Measurements from ENCODE around the gene CIITA. TPM values are rescaled to one million over a fixed set of nuclear protein-coding genes. Genes with fewer than 3 reads are reported as not detected.
A peak's percentile ranks its signal among the peaks of the same experiment; 100 is the strongest.

CIITA gene
- total RNA-seq, 2 experiments from 2014 or later, result 1.8 to 3.2 TPM

- ChIA-PET POLR2A (no interaction called here), CTCF (interaction anchor here (0.6 to 1.2 kb wide), 2 partner anchors 60 to 79 kb away, joined by 3 read pairs; no protein-coding TSS in a partner anchor)
- Mint-ChIP-seq H3K4me3 (no peak overlapping the region), H3K27me3 (peaks cover 2% of the 10 kb centered on the region), H3K4me1 (ENCODE audit: low read depth) (peaks cover 8% of the 10 kb centered on the region), H3K9me3 (no peaks in the 10 kb centered on the region), H3K27ac (no peak overlapping the region), H3K36me3 (no peaks in the 10 kb centered on the region)
- intact Hi-C loops (cut with micrococcal nuclease), result no loop called here
- DNase-seq, result no peak
These were observed 18.8 kb upstream of the CIITA start for GRCh38 chr16:10858203-10858602.

GRCh38 chr16:10859020-10859419 lies 18.0 kb upstream of the CIITA start:
- no peaks in the 10 kb centered on the region for H3K9me3 Mint-ChIP-seq
- CTCF ChIA-PET, result interaction anchor here (1.2 kb wide), 1 partner anchor 59 kb away, joined by 3 read pairs; no protein-coding TSS in a partner anchor
- H3K4me3 Mint-ChIP-seq, result no peak overlapping the region
- peaks cover 5% of the 10 kb centered on the region for H3K27me3 Mint-ChIP-seq
- no peak for DNase-seq
- intact Hi-C loops (cut with micrococcal nuclease), result no loop called here
- no peaks in the 10 kb centered on the region for H3K36me3 Mint-ChIP-seq
- H3K4me1 Mint-ChIP-seq (ENCODE audit: low read depth), result peaks cover 7% of the 10 kb centered on the region
- no peak overlapping the region for H3K27ac Mint-ChIP-seq
- POLR2A ChIA-PET, result no interaction called here

GRCh38 chr16:10859658-10860057 lies 17.3 kb upstream of the CIITA start:
- H3K4me1 Mint-ChIP-seq (ENCODE audit: low read depth), result peaks cover 7% of the 10 kb centered on the region
- ChIA-PET POLR2A (no interaction called here), CTCF (no interaction called here)
- intact Hi-C loops (cut with micrococcal nuclease), result no loop called here
- H3K4me3 Mint-ChIP-seq, result no peak overlapping the region
- H3K27ac Mint-ChIP-seq, result no peak overlapping the region
- no peaks in the 10 kb centered on the region for H3K36me3 Mint-ChIP-seq
- H3K9me3 Mint-ChIP-seq, result no peaks in the 10 kb centered on the region
- no peak for DNase-seq
- peaks cover 10% of the 10 kb centered on the region for H3K27me3 Mint-ChIP-seq

- Mint-ChIP-seq H3K27me3 (peaks cover 15% of the 10 kb centered on the region), H3K36me3 (no peaks in the 10 kb centered on the region), H3K27ac (no peak overlapping the region), H3K4me1 (ENCODE audit: low read depth) (peaks cover 7% of the 10 kb centered on the region), H3K9me3 (no peaks in the 10 kb centered on the region), H3K4me3 (no peak overlapping the region)
- no peak for DNase-seq
- CTCF ChIA-PET, result no interaction called here
- intact Hi-C loops (cut with micrococcal nuclease), result no loop called here
- POLR2A ChIA-PET, result no interaction called here
These were observed 14.6 kb upstream of the CIITA start for GRCh38 chr16:10862438-10862837.

- H3K27me3 Mint-ChIP-seq, result peaks cover 20% of the 10 kb centered on the region
- H3K27ac Mint-ChIP-seq, result no peak overlapping the region
- peaks cover 37% of the 10 kb centered on the region for H3K4me1 Mint-ChIP-seq (ENCODE audit: low read depth)
- intact Hi-C loops (cut with micrococcal nuclease), result no loop called here
- ChIA-PET CTCF (no interaction called here), POLR2A (interaction anchor here (0.6 kb wide), 1 partner anchor 43 kb away, joined by 3 read pairs; no protein-coding TSS in a partner anchor)
- H3K4me3 Mint-ChIP-seq, result no peak overlapping the region
- H3K9me3 Mint-ChIP-seq, result no peaks in the 10 kb centered on the region
- DNase-seq, result no peak
- no peaks in the 10 kb centered on the region for H3K36me3 Mint-ChIP-seq
These were observed 10.7 kb upstream of the CIITA start for GRCh38 chr16:10865991-10866966.

GRCh38 chr16:10867199-10867598 lies 9.8 kb upstream of the CIITA start:
- Mint-ChIP-seq H3K4me3 (no peak overlapping the region), H3K36me3 (no peaks in the 10 kb centered on the region), H3K27me3 (peaks cover 19% of the 10 kb centered on the region), H3K9me3 (no peaks in the 10 kb centered on the region), H3K4me1 (ENCODE audit: low read depth) (peaks cover 43% of the 10 kb centered on the region), H3K27ac (no peak overlapping the region)
- POLR2A ChIA-PET, result interaction anchor here (0.6 kb wide), 2 partner anchors 42 to 54 kb away, joined by 3 read pairs; no protein-coding TSS in a partner anchor
- CTCF ChIA-PET, result no interaction called here
- DNase-seq, result no peak
- intact Hi-C loops (cut with micrococcal nuclease), result no loop called here

GRCh38 chr16:10868104-10868595 lies 8.9 kb upstream of the CIITA start:
- ChIA-PET POLR2A (no interaction called here), CTCF (no interaction called here)
- no peak for DNase-seq
- no peak overlapping the region for H3K4me3 Mint-ChIP-seq
- H3K27me3 Mint-ChIP-seq, result peaks cover 25% of the 10 kb centered on the region
- no peak overlapping the region for H3K27ac Mint-ChIP-seq
- H3K9me3 Mint-ChIP-seq, result no peaks in the 10 kb centered on the region
- H3K36me3 Mint-ChIP-seq, result no peaks in the 10 kb centered on the region
- H3K4me1 Mint-ChIP-seq (ENCODE audit: low read depth), result peaks cover 41% of the 10 kb centered on the region
- intact Hi-C loops (cut with micrococcal nuclease), result no loop called here

GRCh38 chr16:10868596-10869469 lies 8.2 kb upstream of the CIITA start:
- Mint-ChIP-seq H3K27me3 (peaks cover 24% of the 10 kb centered on the region), H3K36me3 (no peaks in the 10 kb centered on the region), H3K27ac (no peak overlapping the region), H3K4me1 (ENCODE audit: low read depth) (peaks cover 41% of the 10 kb centered on the region), H3K4me3 (no peak overlapping the region), H3K9me3 (no peaks in the 10 kb centered on the region)
- ChIA-PET CTCF (interaction anchor here (1.0 kb wide), 1 partner anchor 114 kb away, joined by 3 read pairs; no protein-coding TSS in a partner anchor), POLR2A (no interaction called here)
- no peak for DNase-seq
- intact Hi-C loops (cut with micrococcal nuclease), result no loop called here

- peak; percentile 48 for DNase-seq
- H3K4me3 Mint-ChIP-seq, result no peak overlapping the region
- H3K4me1 Mint-ChIP-seq (ENCODE audit: low read depth), result peaks cover 52% of the 10 kb centered on the region
These were observed 6.7 kb upstream of the CIITA start for GRCh38 chr16:10870137-10870776.

GRCh38 chr16:10870808-10871156 lies 6.2 kb upstream of the CIITA start:
- no peak overlapping the region for H3K4me3 Mint-ChIP-seq

More at GRCh38 chr16:10870137-10870776, 6.7 kb upstream of the CIITA start:
- Mint-ChIP-seq H3K27me3 (peaks cover 29% of the 10 kb centered on the region), H3K9me3 (no peaks in the 10 kb centered on the region), H3K27ac (peak overlapping the region; percentile 76), H3K36me3 (no peaks in the 10 kb centered on the region)
- CTCF ChIA-PET, result interaction anchor here (0.8 kb wide), 1 partner anchor 9 kb away, joined by 3 read pairs; no protein-coding TSS in a partner anchor
- intact Hi-C loops (cut with micrococcal nuclease), result loop anchor here (2.0 to 10.0 kb wide), 7 partner anchors 35 to 358 kb away; no protein-coding TSS in a partner anchor
- POLR2A ChIA-PET, result interaction anchor here (0.7 to 1.8 kb wide), 2 partner anchors 11 to 74 kb away, joined by 4 to 9 read pairs; partner anchors contain the start of gene CLEC16A

More at GRCh38 chr16:10870808-10871156, 6.2 kb upstream of the CIITA start:
- peaks cover 34% of the 10 kb centered on the region for H3K27me3 Mint-ChIP-seq
- H3K4me1 Mint-ChIP-seq (ENCODE audit: low read depth), result peaks cover 55% of the 10 kb centered on the region
- intact Hi-C loops (cut with micrococcal nuclease), result loop anchor here (1.0 to 10.0 kb wide), 8 partner anchors 11 to 358 kb away; no protein-coding TSS in a partner anchor
- no peak for DNase-seq
- no peaks in the 10 kb centered on the region for H3K36me3 Mint-ChIP-seq
- H3K9me3 Mint-ChIP-seq, result no peaks in the 10 kb centered on the region
- H3K27ac Mint-ChIP-seq, result peak overlapping the region; percentile 85
- ChIA-PET CTCF (interaction anchor here (1.2 kb wide), 1 partner anchor 11 kb away, joined by 4 read pairs; no protein-coding TSS in a partner anchor), POLR2A (interaction anchor here (0.7 to 1.8 kb wide), 2 partner anchors 11 to 74 kb away, joined by 4 to 9 read pairs; partner anchors contain the start of gene CLEC16A)

Data from activated CD4-positive, alpha-beta memory T cell treated with anti-CD3 and anti-CD28 coated beads for 36 hours (primary cell).